ENCODE measurements around the gene EXOC1L.

EXOC1L gene

GRCh38 chr4:55819634-55820033 is at the start of gene EXOC1L:
Gene EXOC1L (plus strand): TSS chr4:55819790. CDS start chr4:55820027, 237 bp downstream.
- no peak for DNase-seq

DNA sequence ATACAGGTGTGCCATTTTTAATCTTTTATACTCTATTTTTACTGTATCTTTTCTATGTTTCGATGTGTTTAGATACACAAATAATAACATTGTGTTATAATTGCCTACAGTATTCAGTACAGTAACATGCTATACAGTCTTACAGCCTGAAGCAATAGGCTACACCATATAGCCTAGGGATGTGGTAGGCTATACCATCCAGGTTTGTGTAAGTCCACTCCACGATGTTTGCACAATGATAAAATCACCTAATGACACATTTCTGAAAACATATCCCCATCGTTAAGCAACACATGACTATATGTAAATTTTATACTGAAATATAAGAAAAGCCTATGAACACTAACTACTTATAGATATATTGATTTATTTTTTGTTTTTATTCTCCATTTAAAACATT is 48.9 kb upstream of the EXOC1L start:
- no peak for DNase-seq

GRCh38 chr4:55781341-55781740 is 38.2 kb upstream of the EXOC1L start:
- no peak for DNase-seq

DNA sequence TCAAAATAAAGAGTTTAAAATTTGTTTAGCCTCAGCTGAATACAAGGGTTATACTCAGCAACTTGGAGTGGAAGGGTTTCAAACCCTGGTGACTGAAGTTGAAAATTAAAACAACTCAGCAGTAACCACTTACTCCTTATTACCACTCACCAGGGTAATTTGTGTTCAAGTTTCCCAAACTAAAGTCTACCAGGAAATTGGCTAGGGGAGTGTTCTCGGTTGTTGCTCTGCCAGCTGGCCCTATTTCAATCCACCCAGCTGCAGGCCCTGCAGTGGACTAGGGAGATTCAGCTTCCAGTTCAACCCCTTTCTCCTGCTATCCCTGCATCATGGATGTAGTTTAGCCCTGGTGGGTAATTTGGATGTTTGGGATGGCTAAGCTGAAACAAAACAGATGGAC is 37.8 kb upstream of the EXOC1L start:
- DNase-seq, result no peak

- DNase-seq, result no peak
Measured at GRCh38 chr4:55783584-55783983, 36.0 kb upstream of the EXOC1L start.

DNA sequence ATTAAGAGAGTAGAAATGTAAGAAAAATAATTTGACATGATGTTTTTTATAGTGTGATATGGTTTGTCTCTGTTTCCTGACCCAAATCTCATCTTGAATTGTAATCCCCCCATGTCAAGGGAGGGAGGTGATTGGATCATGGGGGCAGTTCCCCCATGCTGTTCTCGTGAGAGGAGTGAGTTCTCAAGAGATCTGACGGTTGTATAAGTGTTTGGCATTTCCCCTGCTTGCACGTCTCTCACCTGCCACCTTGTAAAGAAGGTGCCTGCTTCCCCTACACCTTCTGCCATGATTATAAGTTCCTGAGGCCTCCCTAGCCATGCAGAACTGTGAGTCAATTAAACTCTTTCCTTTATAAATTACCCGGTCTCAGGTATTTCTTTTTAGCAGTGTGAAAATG is 34.8 kb upstream of the EXOC1L start:
- no peak for DNase-seq

- no peak for DNase-seq
Measured at GRCh38 chr4:55791666-55792065, 27.9 kb upstream of the EXOC1L start.

DNA sequence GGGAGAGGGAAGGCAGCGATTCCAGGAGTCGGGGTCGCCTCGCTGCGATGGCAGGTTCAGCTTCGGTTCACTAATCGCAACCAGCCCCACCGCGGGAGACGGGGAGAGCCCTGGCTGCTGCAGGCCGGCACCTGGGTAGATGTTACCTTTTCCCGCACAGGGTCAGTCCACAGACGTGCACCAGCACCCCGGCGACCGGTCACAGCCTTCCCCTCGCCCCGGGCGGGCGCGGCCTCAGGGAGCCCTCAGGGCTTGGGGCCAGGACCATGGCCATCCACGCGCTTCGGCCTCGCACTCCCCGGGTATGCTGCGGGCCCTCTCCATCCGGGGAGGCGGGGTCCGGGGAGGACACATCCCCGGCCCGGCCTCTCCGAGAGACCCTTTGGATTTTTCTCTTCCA is 26.1 kb upstream of the EXOC1L start:
- DNase-seq, result no peak

DNA sequence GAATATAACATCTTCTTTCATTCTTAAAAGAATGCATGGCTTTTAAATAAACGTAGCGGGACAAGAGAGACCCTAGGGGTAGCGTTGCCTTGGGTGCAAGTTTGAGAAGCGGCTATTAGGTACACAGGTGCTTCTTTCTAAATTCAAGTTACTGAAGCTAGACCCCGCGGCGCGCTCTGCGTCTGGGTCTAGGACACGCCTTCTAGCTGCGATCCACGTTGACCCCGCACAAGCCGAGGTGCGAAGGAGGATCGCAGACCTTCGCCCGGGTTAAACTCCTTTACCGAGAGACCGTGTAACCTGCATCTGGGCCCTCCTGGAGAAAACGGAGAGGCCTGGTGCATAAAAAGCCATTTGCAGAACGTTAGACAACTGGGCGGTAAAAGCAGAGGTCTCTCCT is 25.5 kb upstream of the EXOC1L start:
- DNase-seq, result no peak

GRCh38 chr4:55795341-55795740 is 24.2 kb upstream of the EXOC1L start:
- no peak for DNase-seq

GRCh38 chr4:55801498-55801897 is 18.1 kb upstream of the EXOC1L start:
- no peak for DNase-seq

DNA sequence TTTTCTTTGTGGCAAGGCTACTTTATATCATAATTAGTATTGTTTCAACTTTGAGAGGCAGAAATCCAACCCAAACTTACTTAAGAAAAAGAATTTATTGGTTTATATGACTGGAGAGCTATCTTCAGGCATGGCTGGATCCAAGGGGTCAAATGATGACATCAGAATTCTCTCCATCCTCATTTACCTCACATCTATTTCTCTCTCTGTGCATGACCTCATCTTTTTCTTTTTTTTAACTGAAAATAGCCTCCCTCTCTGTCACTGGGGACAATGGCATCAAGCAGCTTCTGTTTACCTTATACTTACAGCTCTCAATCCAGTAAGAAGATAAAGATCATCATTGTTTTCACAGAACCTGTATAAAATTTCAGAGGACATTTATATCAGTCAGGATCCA is 12.0 kb upstream of the EXOC1L start:
- DNase-seq, result no peak

- DNase-seq, result no peak
Measured at GRCh38 chr4:55808186-55808585, 11.4 kb upstream of the EXOC1L start.

GRCh38 chr4:55808632-55809031 is 11.0 kb upstream of the EXOC1L start:
- DNase-seq, result no peak

DNA sequence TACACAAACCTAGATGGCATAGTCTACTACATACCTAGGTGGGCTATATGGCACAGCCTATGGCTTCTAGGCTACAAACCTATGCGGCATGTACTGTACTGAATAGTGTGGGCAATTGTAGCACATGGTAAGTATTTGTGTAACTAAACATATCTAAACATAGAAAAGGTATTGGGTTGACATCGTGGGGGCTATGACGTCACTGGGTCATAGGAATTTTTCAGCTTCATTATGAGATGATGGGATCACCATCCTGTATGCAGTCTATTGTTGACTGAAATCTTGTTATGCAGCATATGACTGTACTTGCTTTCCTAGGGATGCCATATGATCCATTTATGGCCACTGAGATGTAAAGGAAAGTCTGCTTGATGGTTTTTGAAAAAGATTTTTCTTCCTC is 1.9 kb upstream of the EXOC1L start:
- no peak for DNase-seq

DNA sequence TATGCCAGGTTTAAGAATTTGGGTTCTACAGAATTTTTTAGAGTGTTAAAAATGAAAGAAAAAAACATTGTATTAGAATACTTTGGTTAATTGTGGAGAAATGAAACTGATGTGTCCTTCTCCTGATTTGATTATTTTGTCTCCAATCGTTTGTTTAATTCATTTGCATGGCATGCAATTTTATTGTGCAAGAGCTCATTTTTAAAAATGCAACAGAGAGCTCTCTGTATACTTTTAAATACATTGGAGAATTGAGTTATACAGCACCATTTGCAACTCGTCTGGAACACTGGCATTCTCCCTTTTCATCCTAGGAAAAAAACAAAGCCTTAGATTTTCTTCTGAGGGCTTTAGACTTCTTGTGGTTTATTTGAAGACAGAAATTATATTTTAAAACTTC is 689 bp downstream of the EXOC1L start:
- DNase-seq, result no peak

GRCh38 chr4:55822329-55822728 is 2.7 kb downstream of the EXOC1L start:
- no peak for DNase-seq

DNA sequence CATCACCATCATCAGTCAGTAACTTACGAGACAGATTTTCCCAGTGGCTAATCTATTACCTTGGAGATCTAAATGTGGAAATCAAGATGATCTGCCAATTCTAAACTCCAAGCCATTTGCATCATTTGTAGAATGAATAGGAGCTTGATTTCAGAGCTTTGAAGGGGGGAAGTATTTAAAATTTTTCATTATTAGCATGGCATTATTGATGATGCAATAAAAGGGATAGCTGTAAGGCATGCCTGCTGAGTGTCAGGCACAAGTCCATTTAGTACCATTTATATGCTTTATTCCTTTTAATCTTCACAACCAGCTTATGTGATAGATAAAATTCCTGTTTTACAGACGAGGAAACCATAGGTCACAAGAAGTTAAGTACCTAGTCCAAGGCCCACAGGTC is 5.3 kb downstream of the EXOC1L start:
- no peak for DNase-seq

- no peak for DNase-seq
Measured at GRCh38 chr4:55826986-55827385, 7.4 kb downstream of the EXOC1L start.

DNA sequence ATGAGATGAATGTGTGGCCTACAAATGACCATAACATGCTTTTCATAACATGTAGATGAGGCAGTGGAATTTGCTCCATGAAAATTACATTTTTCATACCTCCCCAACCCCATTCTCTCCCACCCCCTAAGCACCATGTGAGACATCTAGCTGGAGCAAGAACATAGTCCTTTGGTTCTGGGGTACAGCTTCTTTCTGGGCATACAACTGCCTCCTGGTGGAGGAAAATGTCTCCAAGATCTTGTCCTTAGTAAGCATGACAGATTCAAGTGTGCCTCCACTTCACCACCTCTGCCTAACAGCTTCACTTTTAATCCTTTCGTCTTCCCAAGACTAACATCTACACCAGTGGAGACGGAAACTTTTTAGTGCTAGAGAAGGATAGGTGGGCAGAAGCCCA is 8.0 kb downstream of the EXOC1L start:
- DNase-seq, result no peak

DNA sequence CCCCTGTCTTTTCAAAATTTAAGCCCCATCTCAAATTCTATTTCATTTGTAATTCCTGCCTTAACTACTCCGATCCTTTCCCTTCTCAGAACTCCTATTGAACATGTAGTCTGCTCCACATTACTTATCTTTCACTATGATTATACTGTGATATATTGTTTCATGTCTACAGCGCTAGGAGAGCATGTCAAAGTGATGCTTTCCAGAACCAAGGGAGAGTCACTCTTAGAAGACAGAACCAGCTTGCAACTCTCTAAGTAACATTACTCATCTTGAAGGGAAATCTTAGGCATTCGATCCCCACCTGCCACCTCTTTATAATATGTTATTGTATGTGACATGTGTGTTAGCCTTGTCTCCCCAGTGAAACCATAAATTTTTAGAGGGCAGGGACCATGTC is 10.5 kb downstream of the EXOC1L start:
- no peak for DNase-seq

DNA sequence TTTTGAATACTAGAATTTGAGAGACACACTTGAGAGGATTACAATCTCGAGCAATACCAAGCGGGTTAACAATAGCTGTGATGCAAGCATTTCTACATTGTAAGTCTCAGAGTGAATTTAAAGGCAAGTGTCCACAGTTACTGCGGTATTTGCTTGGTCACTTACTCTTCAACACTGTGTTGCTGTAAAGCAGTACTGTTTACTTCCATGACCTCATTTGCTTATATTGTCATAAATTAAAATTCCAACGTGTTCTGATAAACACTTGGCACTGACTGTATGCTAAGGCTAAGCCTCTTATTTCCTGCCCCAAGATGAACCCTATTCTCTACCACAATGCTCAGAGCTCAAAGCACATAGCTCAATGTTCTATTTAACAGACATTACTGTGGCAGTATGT is 11.1 kb downstream of the EXOC1L start:
- DNase-seq, result no peak

GRCh38 chr4:55834086-55834795 is 14.7 kb downstream of the EXOC1L start:
- no peak for DNase-seq

- DNase-seq, result no peak
Measured at GRCh38 chr4:55837903-55838302, 18.3 kb downstream of the EXOC1L start.

DNA sequence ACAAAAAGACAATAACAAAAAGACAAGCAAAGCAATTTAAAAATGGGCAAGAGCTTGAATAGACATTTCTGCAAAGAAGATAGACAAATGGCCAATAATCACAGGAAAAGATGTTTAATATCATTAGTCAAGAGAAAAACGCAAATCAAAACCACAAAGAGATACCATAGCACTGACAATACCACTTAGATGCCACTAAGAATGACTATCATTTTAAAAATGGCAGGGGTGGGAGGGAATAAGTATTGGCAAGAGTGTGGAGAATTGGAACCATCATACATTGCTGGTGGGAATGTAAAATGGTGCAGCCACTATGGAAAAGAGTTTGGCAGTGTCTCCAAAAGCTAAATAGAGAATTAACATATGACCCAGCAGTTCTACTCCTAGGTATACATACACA is 18.8 kb downstream of the EXOC1L start:
- DNase-seq, result no peak

DNA sequence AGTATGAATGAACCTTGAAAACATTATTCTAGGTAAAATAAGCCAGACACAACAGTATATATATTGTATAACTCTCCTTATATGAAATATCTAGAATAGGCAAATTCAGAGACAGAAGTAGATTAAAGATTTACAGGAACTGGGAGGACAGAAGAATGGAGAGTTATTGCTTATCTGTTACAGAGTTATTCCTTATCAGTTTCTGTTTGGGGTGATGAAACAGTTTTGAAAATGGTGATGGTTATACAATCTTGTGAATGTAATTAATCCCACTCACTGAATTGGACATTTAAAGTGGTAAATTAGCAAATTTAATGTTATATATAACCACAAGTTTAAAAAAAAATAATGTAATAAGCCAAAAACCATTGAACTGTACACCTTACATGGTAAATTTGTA is 19.4 kb downstream of the EXOC1L start:
- no peak for DNase-seq

All from activated CD8-positive, alpha-beta memory T cell treated with anti-CD3 and anti-CD28 coated beads, Interleukin-2, amount 50 U/mL, for 4 hours (primary cell).